ENCODE measurements around the gene FKBP14. TPM values are rescaled to one million over a fixed set of nuclear protein-coding genes. Genes with fewer than 3 reads are reported as not detected.
"Not testable (repeated sequence)": the region's sequence is repeated elsewhere in the genome, so short reads cannot be mapped to it uniquely, and the experiment has no call there.

Gene FKBP14, protein sequence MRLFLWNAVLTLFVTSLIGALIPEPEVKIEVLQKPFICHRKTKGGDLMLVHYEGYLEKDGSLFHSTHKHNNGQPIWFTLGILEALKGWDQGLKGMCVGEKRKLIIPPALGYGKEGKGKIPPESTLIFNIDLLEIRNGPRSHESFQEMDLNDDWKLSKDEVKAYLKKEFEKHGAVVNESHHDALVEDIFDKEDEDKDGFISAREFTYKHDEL
- 15.2 TPM for total RNA-seq

DNA sequence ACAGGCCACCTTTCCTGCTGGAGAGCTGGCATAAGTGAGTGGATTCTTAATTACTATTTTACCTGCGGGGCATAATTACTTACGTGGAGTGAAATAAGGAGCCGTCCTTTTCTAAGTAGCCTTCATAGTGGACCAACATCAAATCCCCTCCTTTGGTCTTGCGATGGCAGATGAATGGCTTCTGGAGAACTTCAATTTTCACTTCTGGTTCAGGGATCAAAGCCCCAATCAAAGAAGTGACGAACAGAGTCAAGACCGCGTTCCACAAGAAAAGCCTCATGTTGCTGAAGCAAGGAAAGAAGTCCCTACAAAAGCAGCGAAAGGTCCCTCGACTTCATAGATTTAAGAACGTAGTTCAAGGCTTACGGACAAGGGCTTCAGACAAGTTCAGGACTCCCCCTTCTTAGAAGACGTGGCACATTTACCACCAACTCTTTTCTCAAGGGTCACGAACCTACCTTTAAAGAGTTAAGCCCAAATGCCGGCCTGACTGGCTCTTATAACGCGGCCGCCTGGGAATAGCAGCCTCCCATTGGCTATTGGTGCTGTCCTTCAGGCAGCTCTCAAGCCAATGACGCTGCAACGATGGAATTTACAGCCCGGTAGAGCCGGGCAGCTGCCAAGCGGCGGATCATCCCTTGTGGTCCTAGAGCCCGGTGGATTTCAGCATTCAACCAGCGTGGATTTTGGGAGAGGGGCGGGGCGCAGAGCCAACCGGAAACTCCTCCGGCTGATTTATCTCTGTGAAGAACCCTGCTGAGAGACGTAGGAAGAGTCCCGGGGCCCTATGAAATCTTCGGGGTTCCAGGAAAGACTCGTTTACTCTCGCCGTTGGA, at the start of gene FKBP14:
FKBP14 (minus strand) TSS at position 474 of the 836 bp plus-strand sequence; CDS start at position 280, 194 bp downstream.
- intact Hi-C loops (cut with DNase I) = no loop called here

DNA sequence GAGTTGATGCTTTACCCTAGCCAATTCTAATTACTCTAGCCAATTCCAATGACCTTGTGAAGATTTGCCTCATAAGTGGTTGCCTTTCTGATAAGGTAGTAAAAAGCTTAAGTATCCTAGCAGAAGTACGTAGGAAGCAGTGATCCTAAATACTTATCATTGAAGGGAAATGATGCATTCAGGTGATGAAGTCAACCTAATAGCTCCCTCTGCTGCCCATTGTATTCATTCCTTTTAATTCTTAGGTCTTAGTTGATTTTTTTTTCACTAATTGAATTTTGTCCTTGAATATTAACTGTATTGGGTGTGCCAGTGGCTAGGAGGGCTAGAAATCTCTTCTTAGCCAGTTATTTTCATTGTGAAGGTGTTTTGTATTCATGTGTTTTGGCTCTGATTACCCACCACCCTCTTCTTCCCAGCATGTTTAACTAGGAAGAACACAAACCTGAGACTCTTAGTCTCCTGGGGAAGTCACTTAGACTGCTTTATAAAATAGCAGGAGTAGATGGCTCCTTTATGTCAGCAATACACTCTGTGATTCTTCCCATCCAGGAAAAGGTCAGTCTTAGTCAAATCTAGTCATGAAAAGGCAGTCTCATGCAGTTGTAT, 48.0 kb upstream of the FKBP14 start:
- intact Hi-C loops (cut with DNase I) = no loop called here

More for the DNA sequence above, at the start of gene FKBP14:
- peak; percentile 98 for DNase-seq (ENCODE audit: low spot score)
- ATAC-seq = peak; percentile 98

DNA sequence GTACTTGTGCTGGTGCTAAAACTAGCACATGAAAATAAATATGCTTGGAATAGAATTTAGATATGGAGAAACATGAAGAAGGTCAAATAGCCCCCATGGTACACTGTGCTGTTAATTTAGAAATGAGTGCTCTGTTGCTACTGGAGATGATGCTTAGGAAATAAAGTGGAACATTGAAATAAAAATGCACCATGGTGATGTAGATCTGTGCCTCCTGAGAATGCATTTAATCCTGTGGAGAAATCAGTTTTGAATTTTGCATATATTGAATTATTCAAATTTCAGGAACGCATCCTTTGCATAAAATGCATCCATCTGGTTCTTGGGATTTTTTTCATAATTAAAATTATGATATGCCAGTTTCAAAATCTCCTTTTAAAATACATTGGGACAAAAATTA, 46.2 kb upstream of the FKBP14 start:
- DNase-seq (ENCODE audit: low spot score) = no peak
- intact Hi-C loops (cut with DNase I) = no loop called here

More for the DNA sequence above, 48.0 kb upstream of the FKBP14 start:
- DNase-seq (ENCODE audit: low spot score) (no peak), ATAC-seq (no peak)

DNA sequence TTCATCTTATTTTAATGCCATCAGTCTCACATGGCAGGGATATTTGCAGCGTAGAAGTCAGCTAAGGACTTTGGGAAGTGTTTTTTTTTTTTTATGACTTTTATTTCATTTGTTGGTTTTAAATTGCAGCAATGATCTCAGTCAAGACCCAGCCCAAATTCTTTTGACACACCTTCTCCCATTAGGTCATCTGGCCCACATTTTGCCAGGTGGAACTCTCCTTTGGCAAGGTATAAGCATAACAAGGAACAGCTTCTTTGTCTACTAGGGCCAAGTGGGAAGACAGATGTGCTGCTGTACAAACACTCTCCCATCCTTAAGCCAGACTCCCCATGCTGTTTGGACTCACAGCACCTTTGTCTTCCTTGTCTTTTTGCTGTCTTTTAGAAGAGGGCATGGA, 43.5 kb upstream of the FKBP14 start:
- DNase-seq (ENCODE audit: low spot score) (no peak), ATAC-seq (no peak)
- intact Hi-C loops (cut with DNase I) = no loop called here

More for the DNA sequence above, 46.2 kb upstream of the FKBP14 start:
- no peak for ATAC-seq

DNA sequence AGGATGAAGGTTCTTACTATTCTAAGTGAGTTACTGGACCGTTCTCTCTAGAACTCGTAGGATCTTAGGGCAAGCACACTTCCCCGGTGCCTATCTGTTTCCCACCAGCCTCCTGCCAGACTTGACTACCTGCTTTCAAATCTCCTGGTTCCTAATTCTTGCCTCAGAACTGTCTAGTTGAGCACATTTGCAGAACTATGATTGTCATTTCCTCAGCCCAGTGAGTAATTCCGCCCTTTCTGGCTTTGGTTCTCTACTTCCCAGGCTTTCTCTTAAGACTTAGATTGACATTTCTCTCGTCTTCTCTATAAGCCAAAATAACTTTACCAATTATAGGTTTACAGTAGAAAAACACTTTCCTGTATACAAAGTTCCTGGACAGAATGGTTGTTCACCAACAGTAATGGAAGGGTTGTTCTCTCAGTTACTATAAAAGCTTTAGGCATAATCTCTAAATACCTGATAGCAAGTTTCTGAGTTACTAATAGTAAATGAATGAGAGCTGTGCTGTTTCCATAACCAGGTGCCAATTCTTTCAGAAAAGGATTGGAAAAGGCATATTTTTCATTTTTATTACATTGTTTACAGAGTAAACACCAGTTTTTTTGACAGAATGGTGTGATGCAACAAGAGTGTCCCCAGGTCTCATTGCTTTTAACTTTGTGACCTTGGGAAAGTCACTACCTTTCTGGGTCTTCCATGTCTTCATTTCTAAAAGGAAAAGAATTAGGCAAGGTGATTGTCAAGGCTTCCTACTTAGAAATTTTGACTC, 42.8 kb upstream of the FKBP14 start:
- ATAC-seq (no peak), DNase-seq (ENCODE audit: low spot score) (no peak)
- intact Hi-C loops (cut with DNase I) = loop anchor here (10.0 kb wide), 1 partner anchor 314 kb away; no protein-coding TSS in a partner anchor

DNA sequence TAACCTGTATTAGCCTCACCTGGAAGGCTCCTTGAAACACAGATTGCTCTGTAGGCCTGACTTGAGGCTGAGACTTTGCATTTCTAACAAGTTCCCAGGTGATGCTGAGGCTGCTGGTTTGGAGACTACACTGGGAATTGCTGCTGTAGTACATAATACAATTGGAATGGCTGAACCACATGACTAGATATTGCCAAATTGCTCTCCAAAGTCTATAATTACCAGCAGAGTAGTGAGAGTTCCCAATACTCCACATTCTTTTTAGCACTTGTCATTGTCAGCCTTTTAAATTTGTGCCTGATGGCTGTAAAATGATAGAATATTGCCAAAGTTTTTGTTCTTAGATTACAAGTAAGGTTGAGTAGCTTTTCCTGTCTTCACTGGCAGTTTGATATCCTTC, 41.6 kb upstream of the FKBP14 start:
- intact Hi-C loops (cut with DNase I) = loop anchor here (10.0 kb wide), 1 partner anchor 313 kb away; no protein-coding TSS in a partner anchor
- DNase-seq (ENCODE audit: low spot score) (no peak), ATAC-seq (peak; percentile 98)

DNA sequence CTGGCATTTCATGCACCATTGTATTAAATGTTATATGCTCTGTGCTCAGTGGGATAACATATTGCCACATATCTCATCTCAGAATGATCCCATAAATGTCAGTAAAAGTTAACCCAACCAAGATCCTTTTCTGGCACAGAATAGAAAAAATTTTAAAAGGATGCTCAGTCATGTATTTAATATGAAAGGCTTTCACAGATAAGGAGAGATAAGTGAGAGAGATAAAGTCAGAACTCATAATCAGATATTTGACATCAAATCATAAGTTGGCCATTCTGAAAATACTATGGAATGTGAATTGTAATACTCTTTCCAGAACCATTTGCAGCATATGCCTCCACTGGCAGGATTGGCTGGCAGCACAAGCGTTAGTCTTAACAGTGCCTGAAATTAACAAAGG, 40.2 kb upstream of the FKBP14 start:
- intact Hi-C loops (cut with DNase I) = loop anchor here (10.0 kb wide), 1 partner anchor 312 kb away; no protein-coding TSS in a partner anchor
- no peak for ATAC-seq

DNA sequence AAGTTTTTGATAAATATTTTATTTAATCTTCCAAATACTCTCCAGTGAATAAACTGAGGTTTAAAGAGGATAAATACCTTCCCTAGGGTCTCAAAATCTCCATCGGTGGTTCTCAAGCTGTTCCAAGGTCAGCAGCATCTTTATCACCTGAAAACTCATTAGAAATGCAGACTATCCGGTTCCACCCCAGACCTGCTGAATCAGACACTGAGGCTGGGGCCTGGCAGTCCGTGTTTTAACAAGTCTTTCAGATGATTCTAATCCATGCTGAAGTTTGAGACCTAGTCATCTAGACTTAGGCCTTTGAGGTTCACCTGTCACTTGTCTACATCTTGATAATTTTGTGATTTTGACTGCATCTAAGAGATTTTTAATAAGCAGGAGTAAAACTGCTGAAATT, 39.2 kb upstream of the FKBP14 start:
- intact Hi-C loops (cut with DNase I) = loop anchor here (10.0 kb wide), 1 partner anchor 311 kb away; no protein-coding TSS in a partner anchor
- DNase-seq (ENCODE audit: low spot score) = no peak

More for the DNA sequence above, 40.2 kb upstream of the FKBP14 start:
- no peak for DNase-seq (ENCODE audit: low spot score)

DNA sequence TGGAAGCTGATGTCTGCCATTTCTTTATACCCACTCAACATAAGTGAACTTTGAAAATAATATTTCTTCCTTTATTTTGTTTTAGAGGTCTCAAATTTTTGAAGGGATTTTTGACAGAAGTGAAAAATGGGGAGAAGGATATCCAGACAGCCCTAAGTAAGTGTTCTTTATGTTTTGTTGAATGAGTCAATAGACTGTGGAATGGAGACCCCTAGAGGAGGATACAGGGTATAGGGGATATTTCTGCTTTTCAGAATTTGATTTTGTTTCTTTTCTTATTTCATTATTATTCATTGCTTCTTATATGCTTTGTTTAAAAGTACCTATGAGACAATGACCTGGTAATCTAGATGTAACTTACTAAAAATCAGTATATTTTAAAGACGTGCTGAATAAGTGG, 36.1 kb upstream of the FKBP14 start:
- ATAC-seq (peak; percentile 90), DNase-seq (ENCODE audit: low spot score) (no peak)
- intact Hi-C loops (cut with DNase I) = loop anchor here (10.0 kb wide), 1 partner anchor 308 kb away; no protein-coding TSS in a partner anchor

More for the DNA sequence above, 39.2 kb upstream of the FKBP14 start:
- ATAC-seq = no peak

DNA sequence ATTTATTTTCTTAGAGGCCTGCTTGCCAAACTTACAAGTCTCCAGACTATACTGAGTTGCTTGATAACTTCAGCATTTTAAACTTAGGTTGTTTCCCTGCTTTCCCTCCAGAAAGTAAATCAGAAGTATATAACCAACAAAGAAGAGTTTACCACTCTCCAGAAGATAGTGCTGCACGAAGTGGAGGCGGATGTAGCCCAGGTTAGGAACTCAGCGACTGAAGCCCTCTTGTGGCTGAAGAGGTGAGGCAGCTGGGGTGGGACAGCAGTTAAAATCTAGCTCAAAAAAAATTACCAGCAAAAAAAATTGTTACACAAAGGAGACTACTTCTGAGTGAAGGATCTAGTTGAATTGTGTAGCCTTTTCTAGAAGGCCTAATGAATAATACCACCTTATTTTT, 35.3 kb upstream of the FKBP14 start:
- intact Hi-C loops (cut with DNase I) = loop anchor here (10.0 kb wide), 1 partner anchor 307 kb away; no protein-coding TSS in a partner anchor
- DNase-seq (ENCODE audit: low spot score) = not testable (repeated sequence)
- ATAC-seq = peak; percentile 95

DNA sequence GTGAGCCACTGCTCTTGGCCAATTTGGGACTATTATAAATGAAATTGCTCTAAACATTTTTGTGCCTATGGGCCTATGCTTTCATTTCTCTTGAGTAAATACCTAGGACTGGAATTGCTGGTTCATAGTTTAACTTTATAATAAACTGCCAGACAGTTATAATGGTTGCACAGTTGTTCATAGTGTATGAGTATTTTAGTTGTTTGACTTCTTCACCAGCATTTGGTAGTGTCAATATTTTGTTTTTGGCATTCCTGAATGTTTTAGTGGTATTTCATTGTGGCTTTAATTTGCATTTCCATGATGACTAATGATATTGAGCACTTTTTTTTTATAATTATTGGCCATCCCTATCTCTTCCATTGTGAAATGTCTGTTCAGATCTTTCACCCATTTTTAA, 31.2 kb upstream of the FKBP14 start:
- ATAC-seq = no peak
- intact Hi-C loops (cut with DNase I) = loop anchor here (10.0 kb wide), 1 partner anchor 173 kb away; no protein-coding TSS in a partner anchor
- DNase-seq (ENCODE audit: low spot score) = no peak

DNA sequence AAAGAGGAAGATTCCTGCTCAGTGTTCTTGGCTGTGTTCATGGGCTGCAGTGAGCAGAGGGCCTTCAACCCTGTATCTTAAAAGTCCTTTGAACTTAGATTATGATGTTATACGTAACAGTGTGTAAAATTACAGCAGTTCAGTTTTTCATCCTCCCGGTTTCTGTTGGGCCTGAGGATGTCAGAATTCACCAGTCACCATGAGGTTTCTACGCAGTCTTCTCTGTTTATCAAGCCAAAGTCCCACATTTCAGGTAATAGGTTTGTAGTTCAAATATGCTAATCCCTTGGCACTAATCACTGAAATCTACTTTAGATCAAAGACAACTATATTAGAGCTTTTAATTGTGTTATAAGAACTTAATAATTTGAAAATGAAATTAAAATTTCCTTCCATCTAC, 26.6 kb upstream of the FKBP14 start:
- intact Hi-C loops (cut with DNase I) = loop anchor here (10.0 kb wide), 1 partner anchor 168 kb away; no protein-coding TSS in a partner anchor
- no peak for ATAC-seq
- no peak for DNase-seq (ENCODE audit: low spot score)

DNA sequence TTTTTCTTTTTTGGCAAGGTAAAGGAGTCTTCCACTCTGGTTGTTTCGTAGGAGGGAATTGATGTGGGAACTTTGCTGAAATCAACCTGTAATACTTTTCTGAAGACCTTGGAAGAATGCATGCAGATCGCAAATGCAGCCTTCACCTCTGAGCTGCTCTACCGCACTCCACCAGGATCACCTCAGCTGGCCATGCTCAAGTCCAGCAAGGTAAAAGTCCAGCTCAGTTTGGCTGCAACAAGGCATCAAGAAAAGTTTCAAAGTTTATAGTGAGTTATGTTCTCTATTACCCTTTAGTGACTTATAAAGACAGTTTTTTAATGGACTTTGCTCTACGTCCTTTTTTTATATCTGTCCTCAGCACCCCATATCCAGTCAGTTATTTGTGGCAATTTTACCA, 22.7 kb upstream of the FKBP14 start:
- intact Hi-C loops (cut with DNase I) = no loop called here
- no peak for ATAC-seq
- no peak for DNase-seq (ENCODE audit: low spot score)

DNA sequence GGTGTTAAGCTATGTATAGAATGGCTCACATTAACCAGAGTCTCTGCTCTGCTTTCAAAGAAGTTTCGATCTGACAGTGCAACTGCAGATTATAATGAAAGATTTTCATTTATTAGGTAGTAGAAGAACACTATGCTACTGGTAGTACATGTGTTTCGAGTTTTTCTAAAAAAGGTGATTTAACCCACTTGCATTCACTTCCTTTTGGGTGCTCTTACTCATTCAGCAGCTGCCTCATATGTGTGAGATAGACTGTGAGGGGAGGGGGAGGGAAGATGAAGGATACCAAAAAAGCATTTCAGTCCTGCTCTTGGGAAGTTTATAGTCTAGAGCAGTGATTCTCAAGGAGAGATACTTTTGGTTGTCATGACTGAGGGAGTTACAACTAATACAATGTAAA, 22.1 kb upstream of the FKBP14 start:
- ATAC-seq = no peak
- intact Hi-C loops (cut with DNase I) = no loop called here
- no peak for DNase-seq (ENCODE audit: low spot score)

DNA sequence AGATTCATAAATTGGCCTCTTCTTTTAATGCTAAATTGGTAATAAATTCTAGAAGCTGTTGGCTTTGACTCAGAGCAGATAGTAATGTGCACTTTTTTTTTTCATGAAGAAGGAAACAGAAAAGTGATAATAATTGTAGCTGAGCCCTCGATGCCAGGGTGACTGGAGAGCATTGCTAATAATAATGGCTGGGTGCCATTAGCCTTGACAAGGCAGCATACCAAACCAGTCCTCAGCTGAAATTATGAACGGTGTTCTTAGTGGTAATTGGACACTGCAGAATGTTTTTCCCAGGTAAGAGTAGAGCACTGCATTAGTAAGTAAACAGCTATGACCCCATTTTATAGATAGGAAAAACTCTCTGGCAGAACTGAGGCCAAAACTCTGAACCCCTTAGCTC, 20.6 kb upstream of the FKBP14 start:
- ATAC-seq (no peak), DNase-seq (ENCODE audit: low spot score) (no peak)
- intact Hi-C loops (cut with DNase I) = no loop called here

DNA sequence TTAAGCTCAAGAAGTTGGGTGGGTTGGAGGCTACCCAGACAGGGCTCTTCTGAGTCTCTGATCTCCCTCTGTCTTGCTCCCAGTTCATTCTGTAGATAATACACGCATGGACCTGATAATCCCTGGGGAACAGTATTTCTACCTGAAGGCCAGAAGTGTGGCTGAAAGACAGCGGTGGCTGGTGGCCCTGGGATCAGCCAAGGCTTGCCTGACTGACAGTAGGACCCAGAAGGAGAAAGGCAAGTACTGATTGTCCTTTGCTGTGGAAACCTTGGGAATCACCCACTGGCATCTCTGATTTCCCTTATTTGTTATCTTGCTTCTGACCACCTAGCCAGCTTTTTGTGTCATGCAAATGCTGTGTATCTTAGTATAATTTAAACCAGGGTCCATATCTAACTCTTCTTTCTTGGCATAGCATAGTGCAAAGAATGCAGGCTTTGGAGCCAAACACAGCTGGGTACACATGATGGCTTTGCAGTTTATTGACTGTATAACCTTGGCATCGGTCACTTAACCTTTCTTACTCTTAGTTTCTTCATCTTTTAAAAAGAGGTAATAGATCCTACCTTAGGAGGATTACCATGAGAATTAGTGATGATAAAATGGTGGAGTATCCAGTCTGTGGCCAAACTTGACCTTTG, 19.7 kb upstream of the FKBP14 start:
- no peak for ATAC-seq
- intact Hi-C loops (cut with DNase I) = no loop called here
- DNase-seq (ENCODE audit: low spot score) = no peak

DNA sequence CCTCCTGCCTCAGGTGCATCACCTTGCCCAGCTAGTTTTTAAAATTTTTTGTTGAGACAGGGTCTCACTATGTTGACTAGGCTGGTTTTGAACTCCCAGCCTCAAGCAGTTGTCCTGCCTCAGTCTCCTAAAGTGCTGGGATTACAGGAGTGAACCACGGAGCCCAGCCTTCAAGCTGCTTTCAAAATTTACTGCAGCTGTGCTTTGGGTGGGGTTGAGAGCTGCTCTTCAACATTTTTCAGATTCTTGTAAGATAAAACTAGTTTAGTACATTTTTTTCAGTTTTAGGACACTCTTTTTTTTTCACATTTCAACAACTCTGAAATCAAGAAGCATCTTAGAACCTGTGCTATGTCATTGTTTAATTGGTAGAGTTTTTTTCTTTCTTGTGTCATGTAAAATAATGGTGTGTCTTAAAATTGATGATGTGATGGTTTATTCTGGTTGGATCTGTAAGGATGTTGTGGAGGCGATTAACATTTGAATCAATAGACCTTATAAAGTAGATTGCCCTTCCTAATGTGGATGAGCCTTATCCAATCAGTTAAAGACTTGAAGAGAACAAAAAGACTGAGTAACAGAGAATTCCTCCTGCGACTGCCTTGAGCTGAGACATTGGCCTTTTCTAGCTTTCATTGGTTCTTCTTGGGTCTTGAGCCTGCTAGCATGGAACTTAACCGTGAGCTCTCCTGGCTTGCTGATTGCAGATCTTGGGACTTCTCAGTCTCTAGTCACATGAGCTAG, 15.2 kb upstream of the FKBP14 start:
- ATAC-seq (no peak), DNase-seq (ENCODE audit: low spot score) (no peak)
- intact Hi-C loops (cut with DNase I) = no loop called here

DNA sequence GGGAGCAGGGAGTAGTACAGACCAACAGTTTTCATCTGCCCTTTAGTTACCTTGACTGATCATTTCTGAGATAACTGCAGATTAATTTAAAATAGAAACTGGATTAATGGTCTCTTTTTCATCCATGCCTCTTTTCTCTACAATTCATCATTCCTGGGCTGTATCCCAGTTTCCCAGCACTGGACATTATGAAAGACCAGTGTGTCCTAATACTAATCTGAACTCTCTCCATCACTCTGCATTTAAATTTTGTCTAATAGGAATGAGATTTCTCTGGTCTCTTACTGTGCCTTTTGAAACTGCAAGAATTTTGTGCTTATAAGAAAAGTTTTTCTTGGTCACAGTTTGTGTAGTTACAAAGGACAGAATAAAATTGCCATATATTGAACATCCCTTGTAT, 14.4 kb upstream of the FKBP14 start:
- DNase-seq (ENCODE audit: low spot score) = no peak
- ATAC-seq = peak; percentile 54
- intact Hi-C loops (cut with DNase I) = no loop called here
